RWPE1 (cell line): ENCODE data around the gene COL5A1.

Experiments
- CTCF ChIA-PET: fragments of 350-600 bp; sonication (Branson Sonifier 250); formaldehyde crosslinking; extraction: SDS; loops from one replicate; lab custom pipeline; 2021; lab: Yijun Ruan, JAX
- POLR2A ChIA-PET: fragments of 400-600 bp; formaldehyde crosslinking; extraction: SDS; loops from one replicate; lab custom pipeline; 2020; ENCODE audit warnings: antibody characterized with exemption; ENCODE audit not compliant: low non-redundant PET; lab: Yijun Ruan, JAX
- DNase-seq: peaks from one replicate; pipeline ENCODE4 v3.0.0; 2012; ENCODE audit warnings: low spot score
- H3K27ac ChIP-seq: fragments of 450-650 bp; 2 replicates; pipeline ENCODE4 v1.5.1; 2017
- TF ChIP-seq, protein P1 (sequence below): fragments of 450-650 bp; conservative IDR thresholded peaks from 2 replicates; pipeline ENCODE4 v1.5.1; 2017; ENCODE audit warnings: low read depth, mild to moderate bottlenecking

The COL5A1 gene

DNA sequence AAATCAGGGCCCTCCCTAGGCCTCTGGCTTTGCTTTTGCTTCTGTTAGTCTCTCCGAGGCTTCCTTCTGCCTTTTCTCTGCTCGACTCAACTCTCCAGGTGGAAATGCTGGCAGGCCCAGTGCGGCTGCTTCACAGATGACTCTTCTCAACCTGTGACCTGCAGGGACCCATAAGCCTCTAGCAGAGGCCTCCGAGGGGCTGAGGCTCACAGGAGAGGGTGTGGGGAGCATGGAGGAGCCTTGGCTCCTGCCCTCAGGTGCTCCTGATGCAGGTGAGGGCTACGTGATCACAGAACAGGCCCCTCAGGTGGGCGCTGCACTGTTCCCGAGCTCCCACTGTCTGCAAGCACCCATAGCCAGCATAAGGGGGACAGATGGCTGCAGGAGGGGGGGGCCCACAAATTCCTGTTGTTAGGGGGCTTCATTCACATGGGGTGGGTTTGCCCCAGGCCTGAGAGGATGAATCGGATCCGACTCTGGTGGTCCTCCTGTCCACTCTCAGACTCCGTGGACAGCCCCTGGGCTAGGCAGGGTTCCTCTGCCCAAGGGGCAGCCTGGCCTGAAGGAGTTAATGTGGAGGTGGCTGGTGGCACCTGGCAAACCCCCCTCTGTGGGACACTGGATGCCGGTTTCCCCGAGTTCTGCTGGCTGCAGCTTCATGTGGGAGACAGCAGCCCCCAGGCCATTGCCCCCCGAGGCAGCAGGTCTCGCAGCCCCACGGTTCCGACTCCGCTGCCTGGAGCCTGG is 228.1 kb downstream of the COL5A1 start:
- POLR2A ChIA-PET: no interaction called here
- DNase-seq: no peak
- TF ChIP-seq, protein P1, sequence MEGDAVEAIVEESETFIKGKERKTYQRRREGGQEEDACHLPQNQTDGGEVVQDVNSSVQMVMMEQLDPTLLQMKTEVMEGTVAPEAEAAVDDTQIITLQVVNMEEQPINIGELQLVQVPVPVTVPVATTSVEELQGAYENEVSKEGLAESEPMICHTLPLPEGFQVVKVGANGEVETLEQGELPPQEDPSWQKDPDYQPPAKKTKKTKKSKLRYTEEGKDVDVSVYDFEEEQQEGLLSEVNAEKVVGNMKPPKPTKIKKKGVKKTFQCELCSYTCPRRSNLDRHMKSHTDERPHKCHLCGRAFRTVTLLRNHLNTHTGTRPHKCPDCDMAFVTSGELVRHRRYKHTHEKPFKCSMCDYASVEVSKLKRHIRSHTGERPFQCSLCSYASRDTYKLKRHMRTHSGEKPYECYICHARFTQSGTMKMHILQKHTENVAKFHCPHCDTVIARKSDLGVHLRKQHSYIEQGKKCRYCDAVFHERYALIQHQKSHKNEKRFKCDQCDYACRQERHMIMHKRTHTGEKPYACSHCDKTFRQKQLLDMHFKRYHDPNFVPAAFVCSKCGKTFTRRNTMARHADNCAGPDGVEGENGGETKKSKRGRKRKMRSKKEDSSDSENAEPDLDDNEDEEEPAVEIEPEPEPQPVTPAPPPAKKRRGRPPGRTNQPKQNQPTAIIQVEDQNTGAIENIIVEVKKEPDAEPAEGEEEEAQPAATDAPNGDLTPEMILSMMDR: no peak
- no peak overlapping the region for H3K27ac ChIP-seq
- CTCF ChIA-PET: no interaction called here

- H3K27ac ChIP-seq: no peak overlapping the region
- TF ChIP-seq, protein P1: no peak
- POLR2A ChIA-PET: no interaction called here
- no peak for DNase-seq
- CTCF ChIA-PET: no interaction called here
These were observed 228.7 kb downstream of the COL5A1 start for GRCh38 chr9:134870301-134870694.

DNA sequence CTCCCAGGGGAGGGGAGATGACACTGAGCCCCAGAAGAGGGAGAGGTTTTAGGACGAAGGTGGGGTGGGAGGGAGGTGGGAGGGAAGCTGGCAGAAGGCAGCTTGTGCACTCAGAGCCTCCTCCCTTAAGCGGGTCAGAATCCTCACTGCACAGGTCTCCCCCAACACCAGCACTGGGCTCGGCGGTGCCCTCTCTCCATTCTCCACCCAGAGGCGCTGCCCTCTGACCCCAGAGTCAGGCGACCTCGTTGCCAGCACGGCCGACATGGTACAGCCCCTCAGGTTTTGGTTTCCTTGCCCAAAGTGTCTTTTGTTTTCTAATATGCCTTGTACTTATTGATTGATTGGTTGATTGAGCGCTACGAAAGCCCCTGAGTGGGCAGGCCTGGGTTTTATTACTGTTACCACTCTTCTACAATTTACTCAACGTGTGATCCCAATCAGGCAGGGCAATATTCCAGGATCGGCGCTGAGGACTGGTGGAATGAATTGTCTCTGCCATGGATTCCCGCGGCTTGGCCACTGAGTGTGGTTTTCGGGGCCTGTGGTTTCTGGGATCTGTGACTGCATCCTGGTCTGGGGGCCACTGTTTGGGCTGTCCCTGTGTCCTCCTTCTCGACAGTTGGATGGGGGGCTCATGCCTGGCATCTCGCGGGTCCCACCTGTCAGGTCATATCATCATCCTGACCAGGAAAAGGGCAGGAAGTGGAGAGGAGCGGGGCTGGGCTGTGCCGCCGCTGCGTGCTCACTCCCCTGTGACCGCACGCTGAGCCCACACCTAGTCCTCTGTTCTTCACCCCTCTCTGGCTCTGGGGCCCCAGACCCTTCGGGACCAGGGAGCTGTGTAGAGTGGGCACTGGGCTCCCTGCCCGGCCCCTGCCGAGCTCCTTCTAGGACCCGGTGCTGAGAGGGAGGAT is 229.4 kb downstream of the COL5A1 start:
- CTCF ChIA-PET: no interaction called here
- DNase-seq: no peak
- TF ChIP-seq, protein P1: no peak
- POLR2A ChIA-PET: no interaction called here
- H3K27ac ChIP-seq: no peak overlapping the region

- no peak for DNase-seq
- CTCF ChIA-PET: interaction anchor here (0.6 kb wide), 1 partner anchor 1146 kb away, joined by 3 read pairs; no protein-coding TSS in a partner anchor
- POLR2A ChIA-PET: no interaction called here
- H3K27ac ChIP-seq: no peak overlapping the region
- TF ChIP-seq, protein P1: no peak
These were observed 230.2 kb downstream of the COL5A1 start for GRCh38 chr9:134871697-134872340.

- no peak for DNase-seq
- TF ChIP-seq, protein P1: no peak
- CTCF ChIA-PET: no interaction called here
- H3K27ac ChIP-seq: no peak overlapping the region
- POLR2A ChIA-PET: no interaction called here
These were observed 231.1 kb downstream of the COL5A1 start for GRCh38 chr9:134872482-134873231.

DNA sequence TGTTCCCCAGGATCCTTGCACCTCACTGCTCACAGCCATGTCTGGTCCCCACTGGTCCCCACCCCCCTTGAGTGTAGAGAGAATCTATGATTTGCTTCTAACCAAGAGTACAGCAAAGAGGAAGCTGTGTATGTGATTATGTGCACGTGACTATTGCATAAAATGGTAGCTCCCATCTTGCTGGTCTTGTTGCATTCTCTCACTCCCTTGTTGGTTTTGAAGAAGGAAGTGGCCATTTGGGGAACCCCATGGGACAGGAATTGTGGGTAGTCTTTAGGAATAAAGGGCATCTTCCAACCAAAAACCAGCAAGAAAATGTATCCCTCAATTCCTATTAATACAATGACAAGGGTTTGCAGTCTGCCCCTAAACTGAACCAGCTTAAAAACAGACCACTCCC is 233.8 kb downstream of the COL5A1 start:
- CTCF ChIA-PET: no interaction called here
- TF ChIP-seq, protein P1: no peak
- POLR2A ChIA-PET: no interaction called here
- DNase-seq: no peak
- no peak overlapping the region for H3K27ac ChIP-seq
